Measurements from ENCODE around the gene LGALSL. TPM values are rescaled to one million over a fixed set of nuclear protein-coding genes. Genes with fewer than 3 reads are reported as not detected.

LGALSL gene
- total RNA-seq, 1 experiment from 2014 or later: 13.0 TPM

DNA sequence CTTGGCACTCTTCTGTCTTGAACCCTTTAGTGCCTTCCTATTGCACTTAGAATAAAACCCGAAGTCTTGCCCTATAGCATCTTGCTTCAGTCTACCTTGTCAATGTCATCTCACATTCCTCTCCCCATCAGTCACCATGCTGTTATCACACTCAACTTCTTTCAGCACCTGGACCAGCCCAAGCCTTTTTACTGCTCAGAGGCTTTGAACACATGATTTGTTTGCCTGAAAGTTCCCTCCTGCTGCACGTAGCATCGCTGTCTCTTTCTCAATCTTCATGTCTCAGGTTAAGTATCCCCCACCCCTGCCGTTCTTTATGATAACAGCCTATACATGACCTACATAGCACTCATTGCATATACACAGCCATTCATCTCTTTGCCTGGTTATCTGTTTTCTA is 41.3 kb upstream of the LGALSL start:
- TF ChIP-seq, protein P1, sequence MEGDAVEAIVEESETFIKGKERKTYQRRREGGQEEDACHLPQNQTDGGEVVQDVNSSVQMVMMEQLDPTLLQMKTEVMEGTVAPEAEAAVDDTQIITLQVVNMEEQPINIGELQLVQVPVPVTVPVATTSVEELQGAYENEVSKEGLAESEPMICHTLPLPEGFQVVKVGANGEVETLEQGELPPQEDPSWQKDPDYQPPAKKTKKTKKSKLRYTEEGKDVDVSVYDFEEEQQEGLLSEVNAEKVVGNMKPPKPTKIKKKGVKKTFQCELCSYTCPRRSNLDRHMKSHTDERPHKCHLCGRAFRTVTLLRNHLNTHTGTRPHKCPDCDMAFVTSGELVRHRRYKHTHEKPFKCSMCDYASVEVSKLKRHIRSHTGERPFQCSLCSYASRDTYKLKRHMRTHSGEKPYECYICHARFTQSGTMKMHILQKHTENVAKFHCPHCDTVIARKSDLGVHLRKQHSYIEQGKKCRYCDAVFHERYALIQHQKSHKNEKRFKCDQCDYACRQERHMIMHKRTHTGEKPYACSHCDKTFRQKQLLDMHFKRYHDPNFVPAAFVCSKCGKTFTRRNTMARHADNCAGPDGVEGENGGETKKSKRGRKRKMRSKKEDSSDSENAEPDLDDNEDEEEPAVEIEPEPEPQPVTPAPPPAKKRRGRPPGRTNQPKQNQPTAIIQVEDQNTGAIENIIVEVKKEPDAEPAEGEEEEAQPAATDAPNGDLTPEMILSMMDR (conservative IDR thresholded peaks at IDR 0.05): no peak
- TF ChIP-seq EZH2 (IDR thresholded peaks at IDR 0.05; ENCODE audit: low read depth): no peak
- ChIA-PET CTCF (no interaction called here), POLR2A (ENCODE audit: unreplicated experiment) (no interaction called here)
- DNase-seq: no peak
- Histone ChIP-seq H3F3A (ENCODE audit: insufficient read depth, low read depth) (no peaks in the 10 kb centered on the region), H3K27ac (no peak overlapping the region), H2AFZ (no peak overlapping the region), H3K36me3 (ENCODE audit: low read depth) (no peaks in the 10 kb centered on the region), H3K4me2 (no peak overlapping the region), H3K4me1 (replicated peaks; ENCODE audit: insufficient read depth) (peaks cover 9% of the 10 kb centered on the region), H3K79me2 (ENCODE audit: low read depth) (no peaks in the 10 kb centered on the region), H3K9me2 (ENCODE audit: insufficient read depth) (no peaks in the 10 kb centered on the region), H3K4me3 (no peak overlapping the region), H3K27me3 (ENCODE audit: insufficient read depth, low read depth) (no peaks in the 10 kb centered on the region), H3K9me3 (ENCODE audit: insufficient read depth, low read depth) (no peaks in the 10 kb centered on the region), H4K20me1 (ENCODE audit: insufficient read depth) (no peaks in the 10 kb centered on the region)
- intact Hi-C loops (cut with micrococcal nuclease; ENCODE audit: unreplicated experiment): no loop called here
- no TSS peak for BruUV-seq (replicated peaks)

DNA sequence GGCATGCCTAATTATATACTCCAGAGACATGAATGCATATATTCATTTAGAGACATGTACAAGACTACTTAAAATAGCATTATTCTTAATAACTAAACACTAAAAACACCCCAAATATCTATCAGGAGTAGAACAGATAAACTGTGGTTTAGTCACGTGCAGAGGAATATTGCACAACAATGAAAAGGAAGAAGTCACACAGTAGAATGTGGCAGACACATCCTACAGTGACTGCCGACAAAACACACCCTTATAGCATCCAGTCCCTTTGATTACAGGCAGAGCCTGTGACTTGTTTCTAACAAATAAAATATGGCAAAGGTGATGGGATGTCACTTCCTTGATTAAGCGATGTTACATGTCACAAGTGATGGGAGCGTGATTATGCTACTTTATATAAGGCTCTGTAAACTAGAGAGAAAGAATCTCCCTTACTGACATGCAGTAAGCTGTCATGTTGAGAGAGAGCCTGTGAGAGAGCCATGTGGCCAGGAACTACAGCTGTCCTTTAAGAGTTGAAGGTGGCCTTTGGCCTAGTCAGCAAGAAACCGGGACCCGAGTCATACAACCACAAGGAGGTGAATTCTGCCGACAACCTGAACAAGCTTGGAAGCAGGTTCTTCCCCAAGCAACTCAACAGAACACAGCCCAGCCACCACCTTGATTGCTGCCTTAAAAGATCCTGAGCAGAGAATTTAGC is 39.1 kb upstream of the LGALSL start:
- H3K4me2 ChIP-seq: no peak overlapping the region
- H3F3A ChIP-seq (ENCODE audit: insufficient read depth, low read depth): no peaks in the 10 kb centered on the region
- H3K9me2 ChIP-seq (ENCODE audit: insufficient read depth): no peaks in the 10 kb centered on the region
- H3K36me3 ChIP-seq (ENCODE audit: low read depth): no peaks in the 10 kb centered on the region
- no peak overlapping the region for H2AFZ ChIP-seq
- H3K27me3 ChIP-seq (ENCODE audit: insufficient read depth, low read depth): no peaks in the 10 kb centered on the region
- ChIA-PET CTCF (no interaction called here), POLR2A (ENCODE audit: unreplicated experiment) (no interaction called here)
- DNase-seq: no peak
- TF ChIP-seq, protein P1 (conservative IDR thresholded peaks at IDR 0.05): no peak
- no peak for TF ChIP-seq EZH2 (IDR thresholded peaks at IDR 0.05; ENCODE audit: low read depth)
- no peaks in the 10 kb centered on the region for H4K20me1 ChIP-seq (ENCODE audit: insufficient read depth)
- peaks cover 9% of the 10 kb centered on the region for H3K4me1 ChIP-seq (replicated peaks; ENCODE audit: insufficient read depth)
- no peak overlapping the region for H3K27ac ChIP-seq
- H3K79me2 ChIP-seq (ENCODE audit: low read depth): no peaks in the 10 kb centered on the region
- no peaks in the 10 kb centered on the region for H3K9me3 ChIP-seq (ENCODE audit: insufficient read depth, low read depth)
- intact Hi-C loops (cut with micrococcal nuclease; ENCODE audit: unreplicated experiment): no loop called here
- BruUV-seq (replicated peaks): no TSS peak
- H3K4me3 ChIP-seq: no peak overlapping the region

DNA sequence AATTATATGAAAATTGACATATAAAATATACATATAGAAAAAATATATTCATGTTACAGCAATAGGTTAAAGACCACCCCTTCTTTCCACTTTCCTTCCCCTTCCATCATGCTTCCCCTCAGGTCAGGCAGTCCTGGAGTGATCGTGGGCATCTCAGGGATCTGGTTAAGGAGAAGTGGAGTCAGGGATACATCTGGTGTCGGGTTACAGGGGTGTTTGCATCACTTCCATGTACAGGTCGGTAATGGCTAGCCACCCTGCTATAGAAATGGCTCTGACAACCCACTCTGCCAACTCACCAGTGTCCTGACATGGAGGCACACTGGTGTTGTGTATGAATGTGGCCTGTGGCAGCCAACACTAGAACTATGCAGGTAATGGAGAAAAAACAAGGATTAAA is 36.3 kb upstream of the LGALSL start:
- no peak for DNase-seq
- H3K79me2 ChIP-seq (ENCODE audit: low read depth): no peaks in the 10 kb centered on the region
- no peak overlapping the region for H3K4me3 ChIP-seq
- ChIA-PET CTCF (interaction anchor here (0.6 kb wide), 1 partner anchor 1156 kb away, joined by 3 read pairs; no protein-coding TSS in a partner anchor), POLR2A (ENCODE audit: unreplicated experiment) (interaction anchor here (0.6 kb wide), 1 partner anchor 61 kb away, joined by 3 read pairs; no protein-coding TSS in a partner anchor)
- no peak overlapping the region for H3K27ac ChIP-seq
- no peak for TF ChIP-seq EZH2 (IDR thresholded peaks at IDR 0.05; ENCODE audit: low read depth)
- no peak overlapping the region for H2AFZ ChIP-seq
- BruUV-seq (replicated peaks): no TSS peak
- no peaks in the 10 kb centered on the region for H3K36me3 ChIP-seq (ENCODE audit: low read depth)
- no peaks in the 10 kb centered on the region for H3F3A ChIP-seq (ENCODE audit: insufficient read depth, low read depth)
- intact Hi-C loops (cut with micrococcal nuclease; ENCODE audit: unreplicated experiment): no loop called here
- no peaks in the 10 kb centered on the region for H3K9me3 ChIP-seq (ENCODE audit: insufficient read depth, low read depth)
- no peaks in the 10 kb centered on the region for H3K9me2 ChIP-seq (ENCODE audit: insufficient read depth)
- peaks cover 9% of the 10 kb centered on the region for H3K4me1 ChIP-seq (replicated peaks; ENCODE audit: insufficient read depth)
- H3K4me2 ChIP-seq: no peak overlapping the region
- no peaks in the 10 kb centered on the region for H4K20me1 ChIP-seq (ENCODE audit: insufficient read depth)
- no peaks in the 10 kb centered on the region for H3K27me3 ChIP-seq (ENCODE audit: insufficient read depth, low read depth)
